CD4-positive, alpha-beta T cell treated with Interferon gamma for 1 hour (primary cell): ENCODE measurements around the gene IL1RAPL2.
"Not testable (repeated sequence)": the region's sequence is repeated elsewhere in the genome, so short reads cannot be mapped to it uniquely, and the experiment has no call there.

ENCODE experiments used
- DNase-seq: peaks from one replicate; pipeline ENCODE4 v3.0.0-alpha.2; 2020

Gene IL1RAPL2

GRCh38 chrX:105038672-105039328, 472.8 kb downstream of the IL1RAPL2 start:
- DNase-seq: no peak

GRCh38 chrX:105050921-105051320, 484.9 kb downstream of the IL1RAPL2 start:
- DNase-seq: no peak

DNA sequence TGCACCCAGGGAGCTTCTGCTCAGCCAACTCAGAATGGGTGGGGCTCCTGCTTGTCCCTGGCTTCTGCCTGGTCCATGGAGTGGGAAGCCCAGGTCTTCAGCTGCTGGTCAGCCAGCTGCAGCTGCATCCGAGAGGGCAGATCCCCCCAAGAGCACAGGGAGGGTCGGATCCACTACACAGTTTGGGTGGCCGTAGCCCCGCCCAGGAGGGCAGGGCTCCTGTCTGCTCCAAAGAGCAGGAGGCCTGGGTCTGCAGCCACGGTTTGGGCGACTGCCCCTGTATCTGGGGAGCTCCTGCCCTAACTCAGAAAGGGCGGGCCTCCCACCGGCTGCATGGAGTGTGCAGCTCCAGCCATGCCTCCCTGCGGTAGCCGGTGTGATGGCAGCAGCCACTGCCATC, 485.4 kb downstream of the IL1RAPL2 start:
- DNase-seq: no peak

DNA sequence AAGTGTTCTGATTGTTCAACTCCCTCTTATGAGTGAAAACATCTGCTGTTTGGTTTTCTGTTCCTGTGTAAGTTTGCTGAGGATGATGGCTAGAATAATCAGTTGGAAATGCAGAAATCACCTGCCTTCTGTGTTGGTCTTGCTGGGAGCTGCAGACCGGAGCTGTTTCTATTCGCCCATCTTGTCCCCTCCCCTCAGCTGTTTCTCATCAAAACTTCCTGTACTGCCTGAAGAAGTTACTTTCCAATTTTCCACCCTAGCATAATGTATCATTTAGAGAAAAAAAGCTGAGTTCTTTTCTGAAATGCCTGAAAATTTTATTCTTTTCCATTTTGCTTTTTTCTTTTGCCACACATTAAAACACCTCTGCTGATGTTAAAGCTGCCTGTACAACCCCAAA, 486.9 kb downstream of the IL1RAPL2 start:
- no peak for DNase-seq

- no peak for DNase-seq
These were observed 497.7 kb downstream of the IL1RAPL2 start for GRCh38 chrX:105063743-105064142.

DNA sequence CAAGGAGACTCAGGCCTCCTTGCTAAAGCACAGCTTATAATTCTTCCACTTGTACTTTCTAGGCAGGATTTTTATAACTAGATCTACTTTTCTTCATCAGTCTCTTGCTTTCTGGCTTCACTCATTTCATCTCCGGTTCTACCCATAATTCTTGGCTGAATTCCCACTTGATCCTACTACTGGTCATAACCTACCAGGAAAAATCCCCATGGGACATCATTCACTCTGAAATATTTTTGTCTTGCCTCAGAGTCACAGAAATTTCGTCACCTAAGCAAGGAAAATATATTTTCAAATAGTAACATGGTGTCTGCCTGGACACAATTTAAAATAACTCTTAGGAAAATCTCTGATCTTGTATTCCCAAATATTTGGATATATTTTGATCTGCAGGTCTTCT, 532.2 kb downstream of the IL1RAPL2 start:
- no peak for DNase-seq

GRCh38 chrX:105098812-105099211, 532.8 kb downstream of the IL1RAPL2 start:
- no peak for DNase-seq

- no peak for DNase-seq
These were observed 535.4 kb downstream of the IL1RAPL2 start for GRCh38 chrX:105101378-105101777.

- DNase-seq: no peak
These were observed 543.9 kb downstream of the IL1RAPL2 start for GRCh38 chrX:105109936-105110335.

DNA sequence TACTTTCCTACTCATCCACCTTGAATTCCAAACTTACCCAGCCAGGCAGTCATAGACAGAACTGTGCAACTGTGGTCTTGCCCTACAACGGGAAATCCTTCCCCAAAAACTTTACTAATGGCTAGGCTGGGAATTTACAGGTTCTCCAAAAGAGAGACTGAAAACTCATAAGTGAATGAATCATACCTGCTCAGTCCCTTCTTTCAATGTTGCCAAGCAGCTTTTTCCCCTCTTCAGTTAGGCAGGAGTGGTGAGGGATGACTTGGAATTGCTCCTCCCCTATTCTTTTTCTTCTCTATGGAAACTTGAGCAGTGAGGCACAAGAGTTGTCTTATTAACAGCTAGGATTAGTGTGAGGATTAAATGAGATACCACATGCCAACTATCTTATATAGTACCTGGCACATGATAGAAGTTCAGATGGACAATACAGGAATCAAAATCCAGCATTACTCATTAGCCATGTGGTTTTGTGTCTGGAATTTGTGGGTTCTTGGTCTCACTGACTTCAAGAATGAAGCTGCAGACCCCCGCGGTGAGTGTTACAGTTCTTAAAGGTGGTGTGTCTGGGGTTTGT, 548.6 kb downstream of the IL1RAPL2 start:
- DNase-seq: no peak

DNA sequence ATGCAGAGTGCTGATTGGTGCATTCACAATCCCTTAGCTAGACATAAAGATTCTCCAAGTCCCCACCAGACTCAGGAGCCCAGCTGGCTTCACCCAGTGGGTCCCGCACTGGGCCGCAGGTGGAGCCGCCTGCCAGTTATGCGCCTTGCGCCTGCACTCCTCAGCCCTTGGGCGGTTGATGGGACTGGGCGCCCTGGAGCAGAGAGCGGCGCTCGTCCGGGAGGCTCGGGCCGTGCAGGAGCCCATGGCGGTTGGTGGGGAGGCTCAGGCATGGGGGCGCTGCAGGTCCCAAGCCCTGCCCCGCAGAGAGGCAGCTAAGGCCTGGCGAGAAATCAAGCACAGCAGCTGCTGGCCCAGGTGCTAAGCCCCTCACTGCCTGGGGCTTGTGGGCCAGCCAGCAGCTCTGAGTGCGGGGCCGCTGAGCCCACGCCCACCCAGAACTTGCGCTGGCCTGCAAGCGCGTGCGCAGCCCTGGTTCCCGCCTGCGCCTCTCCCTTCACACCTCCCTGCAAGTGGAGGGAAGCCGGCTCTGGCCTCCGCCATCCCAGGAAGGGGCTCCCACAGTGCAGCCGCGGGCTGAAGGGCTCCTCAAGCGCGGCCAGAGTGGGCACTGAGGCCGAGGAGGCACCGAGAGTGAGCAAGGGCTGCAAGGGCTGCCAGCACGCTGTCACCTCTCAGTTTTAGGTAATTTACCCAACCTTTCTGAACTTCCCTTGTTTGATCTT, 549.8 kb downstream of the IL1RAPL2 start:
- not testable (repeated sequence) for DNase-seq

DNA sequence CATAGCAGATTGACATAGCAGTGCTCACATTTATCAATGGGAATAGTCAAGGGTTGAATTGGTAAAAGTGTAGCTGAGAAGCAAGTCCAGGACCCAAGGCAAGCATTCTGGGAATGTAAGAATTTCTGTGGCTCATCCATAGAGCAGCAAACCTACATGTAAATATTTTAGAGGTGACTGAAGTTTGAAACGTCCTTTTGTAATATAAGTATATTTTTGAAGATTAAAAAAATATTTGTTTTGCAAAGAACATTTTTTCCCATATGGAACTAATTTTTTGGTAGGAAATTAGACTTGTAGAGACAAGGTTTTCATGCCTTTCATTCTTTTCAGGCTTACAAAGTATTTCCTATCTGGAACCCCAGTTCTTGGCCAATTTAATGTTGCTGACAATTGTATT, 550.5 kb downstream of the IL1RAPL2 start:
- DNase-seq: no peak

DNA sequence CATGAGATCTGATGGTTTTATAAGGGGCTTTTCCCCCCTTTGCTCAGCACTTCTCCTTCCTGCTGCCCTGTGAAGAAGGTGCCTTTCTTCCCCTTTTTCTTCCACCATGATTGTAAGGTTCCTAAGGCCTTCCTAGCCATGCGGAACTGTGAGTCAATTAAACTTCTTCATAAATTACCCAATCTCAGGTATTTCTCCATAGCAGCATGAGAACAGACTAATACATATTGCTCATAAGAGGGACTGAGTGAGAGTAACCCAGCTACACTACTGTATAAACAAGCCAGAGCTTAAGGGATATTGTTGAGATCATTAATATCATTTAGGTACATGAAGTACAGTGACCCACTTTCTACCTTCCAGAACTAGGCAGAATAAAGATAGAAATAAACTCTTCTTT, 551.6 kb downstream of the IL1RAPL2 start:
- no peak for DNase-seq

GRCh38 chrX:105120463-105120862, 554.5 kb downstream of the IL1RAPL2 start:
- DNase-seq: no peak

DNA sequence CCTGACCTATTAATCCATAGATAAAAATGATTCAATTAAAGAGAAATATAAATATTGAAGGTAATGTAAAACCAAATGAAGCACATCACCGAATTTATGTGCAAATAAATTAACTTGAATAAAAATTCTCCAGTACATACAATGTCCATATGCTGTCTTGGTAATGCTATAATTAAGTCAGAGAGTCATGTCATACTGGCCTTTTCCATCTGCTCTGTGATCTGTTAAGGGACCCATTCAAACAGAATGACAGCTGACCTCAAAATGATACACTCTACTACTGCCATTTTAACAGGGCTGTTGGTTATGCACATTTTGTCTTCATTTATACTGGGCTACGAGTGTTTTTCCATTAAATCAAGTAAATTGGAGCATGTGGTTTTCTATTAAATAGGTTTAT, 555.2 kb downstream of the IL1RAPL2 start:
- DNase-seq: no peak

- DNase-seq: no peak
These were observed 560.2 kb downstream of the IL1RAPL2 start for GRCh38 chrX:105126201-105126600.

DNA sequence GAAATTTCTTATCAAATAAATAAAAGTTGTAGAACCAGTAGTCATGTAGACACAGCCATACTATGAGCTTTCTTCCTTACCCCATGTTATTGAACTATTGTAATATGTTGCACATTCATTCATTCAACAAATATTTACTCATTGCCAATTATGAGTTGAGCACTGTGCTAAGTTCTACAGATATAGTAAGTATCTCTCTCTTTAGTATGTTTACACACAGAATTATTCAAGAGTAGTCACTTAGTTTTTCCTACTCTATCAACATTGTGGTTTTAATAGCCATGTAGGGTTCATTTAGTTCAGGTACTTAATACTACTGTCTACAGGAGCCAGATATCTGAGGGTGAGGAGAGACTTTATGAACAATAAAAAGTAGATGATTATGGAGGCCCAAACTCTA, 568.3 kb downstream of the IL1RAPL2 start:
- DNase-seq: no peak

DNA sequence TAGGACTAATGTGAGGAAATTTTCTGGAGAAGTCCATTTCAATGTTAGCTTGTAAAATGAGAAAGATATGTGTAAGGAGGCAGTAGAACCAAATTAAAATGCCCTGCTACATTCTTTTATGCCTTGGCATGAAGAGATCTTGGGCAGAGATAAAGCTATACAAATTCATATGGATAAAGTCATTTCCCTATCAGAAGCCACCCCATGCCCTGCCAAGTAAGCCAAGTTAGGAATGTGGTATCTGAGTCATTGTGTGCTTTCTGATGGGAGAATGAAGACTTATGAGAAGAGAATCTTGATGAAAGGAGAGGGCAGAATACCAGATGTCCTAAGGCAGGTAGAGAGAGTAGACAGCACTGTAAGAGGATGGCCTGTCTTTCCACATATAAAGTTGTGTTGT, 570.8 kb downstream of the IL1RAPL2 start:
- DNase-seq: no peak

GRCh38 chrX:105150036-105150435, 584.0 kb downstream of the IL1RAPL2 start:
- no peak for DNase-seq

- no peak for DNase-seq
These were observed 584.6 kb downstream of the IL1RAPL2 start for GRCh38 chrX:105150557-105150956.

GRCh38 chrX:105167233-105167632, 601.2 kb downstream of the IL1RAPL2 start:
- DNase-seq: no peak

GRCh38 chrX:105168577-105168976, 602.6 kb downstream of the IL1RAPL2 start:
- DNase-seq: no peak

DNA sequence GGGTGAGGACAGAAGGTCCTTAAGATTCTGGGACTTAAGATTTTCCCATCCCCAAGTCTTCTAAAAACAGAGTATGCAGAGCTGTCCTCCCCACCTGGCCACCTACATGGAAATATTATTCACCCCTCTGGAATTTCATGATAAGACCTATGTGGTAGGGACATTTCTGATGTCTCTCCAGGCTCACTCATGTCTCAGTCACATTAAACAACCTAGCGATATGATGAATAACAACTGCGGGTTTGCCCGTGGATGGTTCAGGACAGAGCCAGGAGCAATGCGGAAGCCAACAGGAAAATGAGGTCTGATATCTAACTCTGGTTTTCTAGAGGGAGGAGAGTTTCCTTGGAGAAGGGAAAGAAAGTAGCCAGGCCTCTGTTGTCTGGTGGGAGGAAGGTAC, 607.1 kb downstream of the IL1RAPL2 start:
- no peak for DNase-seq

- no peak for DNase-seq
These were observed 613.6 kb downstream of the IL1RAPL2 start for GRCh38 chrX:105179644-105180043.
